GM12872 (cell line): ENCODE measurements around the gene CHST13.

ENCODE experiments used
- TF ChIP-seq, protein P1 (sequence below): IDR thresholded peaks from 3 replicates; pipeline ENCODE4 v1.5.1; 2011; ENCODE audit warnings: low read depth, mild to moderate bottlenecking, low read length, moderate library complexity; ENCODE audit not compliant: insufficient read depth

Gene CHST13

GRCh38 chr3:126557415-126557745 is 33.4 kb downstream of the CHST13 start:
- TF ChIP-seq, protein P1, sequence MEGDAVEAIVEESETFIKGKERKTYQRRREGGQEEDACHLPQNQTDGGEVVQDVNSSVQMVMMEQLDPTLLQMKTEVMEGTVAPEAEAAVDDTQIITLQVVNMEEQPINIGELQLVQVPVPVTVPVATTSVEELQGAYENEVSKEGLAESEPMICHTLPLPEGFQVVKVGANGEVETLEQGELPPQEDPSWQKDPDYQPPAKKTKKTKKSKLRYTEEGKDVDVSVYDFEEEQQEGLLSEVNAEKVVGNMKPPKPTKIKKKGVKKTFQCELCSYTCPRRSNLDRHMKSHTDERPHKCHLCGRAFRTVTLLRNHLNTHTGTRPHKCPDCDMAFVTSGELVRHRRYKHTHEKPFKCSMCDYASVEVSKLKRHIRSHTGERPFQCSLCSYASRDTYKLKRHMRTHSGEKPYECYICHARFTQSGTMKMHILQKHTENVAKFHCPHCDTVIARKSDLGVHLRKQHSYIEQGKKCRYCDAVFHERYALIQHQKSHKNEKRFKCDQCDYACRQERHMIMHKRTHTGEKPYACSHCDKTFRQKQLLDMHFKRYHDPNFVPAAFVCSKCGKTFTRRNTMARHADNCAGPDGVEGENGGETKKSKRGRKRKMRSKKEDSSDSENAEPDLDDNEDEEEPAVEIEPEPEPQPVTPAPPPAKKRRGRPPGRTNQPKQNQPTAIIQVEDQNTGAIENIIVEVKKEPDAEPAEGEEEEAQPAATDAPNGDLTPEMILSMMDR: no peak

DNA sequence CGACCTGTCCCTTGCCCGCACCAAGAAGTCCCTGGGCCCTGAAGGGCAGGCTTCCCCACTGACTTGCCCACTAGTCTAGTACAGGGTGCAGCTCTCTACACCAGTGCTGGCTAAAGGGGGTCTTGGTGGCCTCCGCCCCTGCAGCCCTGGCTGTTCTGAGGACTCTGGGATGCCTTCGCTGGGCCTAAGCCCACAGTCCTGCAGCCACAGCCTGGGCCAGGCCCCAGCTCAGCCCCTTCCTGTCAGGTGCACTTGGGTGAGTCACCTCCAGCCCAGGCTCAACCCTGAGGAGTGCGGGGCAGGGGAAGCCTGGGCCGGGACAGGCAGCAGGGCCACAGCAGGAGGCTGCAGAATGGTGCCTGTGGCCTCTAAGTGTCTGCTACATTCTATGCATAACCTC is 33.8 kb downstream of the CHST13 start:
- TF ChIP-seq, protein P1: no peak

DNA sequence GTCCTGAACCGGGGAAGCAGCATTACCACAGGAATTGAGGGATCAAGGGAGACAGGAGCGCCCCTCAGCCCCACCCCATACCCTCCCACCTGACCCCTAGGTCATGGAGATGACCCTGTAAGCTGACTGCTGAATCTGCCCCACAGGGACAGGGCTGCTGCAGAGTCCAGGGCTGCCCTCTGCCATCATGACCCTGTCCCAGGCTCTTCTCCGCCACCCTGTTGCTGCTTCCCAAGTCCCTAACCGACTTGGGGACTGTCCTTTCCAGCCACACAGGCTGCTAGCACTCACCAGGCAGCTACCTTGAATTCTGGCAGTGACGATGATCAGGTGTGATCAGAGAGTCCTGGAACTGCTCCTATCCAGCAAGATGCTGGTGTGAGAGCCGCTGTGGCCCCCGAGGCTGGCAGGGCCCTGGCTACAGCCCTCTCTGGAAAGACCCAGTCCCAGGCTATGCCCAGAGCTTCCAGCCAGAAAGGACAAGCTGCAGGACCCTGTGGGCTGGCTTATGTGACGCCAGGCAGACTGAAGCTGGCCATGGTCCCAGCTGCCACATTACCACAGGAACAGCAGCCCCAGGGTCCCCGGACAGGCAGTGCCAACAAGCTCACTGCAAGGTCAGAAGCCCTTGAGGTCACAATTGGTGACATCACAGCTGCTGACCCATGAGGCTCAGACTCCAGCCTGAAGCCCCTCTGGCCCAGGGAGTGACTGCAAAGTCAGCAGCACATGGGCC is 34.5 kb downstream of the CHST13 start, which contains the start of gene C3orf22:
Gene C3orf22 (minus strand): TSS at position 597 of the 736 bp plus-strand sequence. CDS start 5,542 bp downstream, outside the sequence.
- TF ChIP-seq, protein P1: no peak

DNA sequence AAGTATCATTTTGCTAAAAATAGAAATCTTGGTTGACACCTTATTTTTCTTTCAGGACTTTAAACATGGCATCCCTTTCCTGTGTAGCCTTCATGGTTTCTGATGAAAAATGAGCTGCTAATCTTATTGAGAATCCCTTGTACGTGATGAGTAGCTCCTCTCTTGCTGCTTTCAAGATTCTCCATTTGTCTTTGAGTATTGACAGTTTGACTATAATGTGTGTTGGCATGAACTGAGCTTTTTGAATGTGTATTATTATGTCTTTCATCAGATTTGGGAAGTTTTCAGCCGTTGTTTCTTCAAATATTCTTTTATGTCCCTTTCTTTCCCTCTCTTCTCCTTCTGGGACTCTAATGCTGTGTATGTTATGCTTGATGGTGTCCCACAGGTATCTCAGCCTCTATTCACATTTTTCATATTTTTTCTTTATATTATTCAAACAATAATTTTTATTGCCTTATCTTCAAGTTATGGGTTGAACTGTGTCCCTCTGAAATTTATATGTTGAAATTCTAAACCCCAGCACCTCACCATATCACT is 38.9 kb downstream of the CHST13 start:
- TF ChIP-seq, protein P1: no peak

GRCh38 chr3:126567696-126568438 is 43.9 kb downstream of the CHST13 start:
- TF ChIP-seq, protein P1: no peak

- TF ChIP-seq, protein P1: no peak
These were observed 44.9 kb downstream of the CHST13 start for GRCh38 chr3:126568776-126569342.

DNA sequence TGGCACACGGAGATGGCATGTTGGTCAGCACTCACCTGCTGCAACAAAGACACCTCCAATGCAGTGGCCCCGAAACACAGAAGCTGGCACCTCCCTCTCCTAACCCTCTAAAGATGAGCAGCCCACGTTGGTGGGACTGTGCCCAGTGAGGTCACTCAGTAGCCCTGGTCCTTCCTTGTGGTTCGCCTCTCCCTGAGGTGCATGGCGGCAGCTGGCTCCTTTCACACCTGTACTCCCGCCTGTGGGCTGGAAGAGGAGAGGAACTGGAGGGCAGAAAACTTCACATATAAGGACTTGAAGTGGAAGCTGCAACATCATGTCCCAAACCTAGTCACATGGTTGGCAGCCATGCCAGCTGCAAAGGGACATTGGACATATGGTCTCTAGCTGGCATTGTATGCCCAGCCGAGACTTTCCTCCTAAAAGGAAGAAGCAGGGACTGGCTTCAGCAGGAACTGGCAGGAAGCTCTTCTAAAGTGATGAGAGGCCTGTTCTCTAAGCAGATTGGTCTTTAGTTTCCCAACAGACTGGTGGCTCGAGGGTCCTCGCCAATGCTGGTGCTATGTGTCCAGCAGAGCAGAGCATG is 45.5 kb downstream of the CHST13 start:
- TF ChIP-seq, protein P1: no peak
